NB4 (cell line): ENCODE data around the gene KCNQ1.
A peak's percentile ranks its signal among the peaks of the same experiment; 100 is the strongest.

Source experiments
- DNase-seq: peaks from one replicate; pipeline ENCODE4 v3.0.0; 2010; ENCODE audit warnings: low read depth
- H3K4me3 ChIP-seq: one replicate; pipeline ENCODE4 v1.5.1; 2011; ENCODE audit warnings: mild to moderate bottlenecking, low read depth, low read length, moderate library complexity
- MYC ChIP-seq: IDR thresholded peaks from 2 replicates; pipeline ENCODE4 v1.6.1; 2011; ENCODE audit warnings: low read depth, low read length
- POLR2A ChIP-seq: IDR thresholded peaks from 2 replicates; pipeline ENCODE4 v1.6.1; 2011; ENCODE audit warnings: mild to moderate bottlenecking; ENCODE audit not compliant: insufficient read length; ENCODE audit errors: extremely low read depth
- TF ChIP-seq, protein P1 (sequence below): IDR thresholded peaks from one replicate; pipeline ENCODE4 v1.5.1; 2012; ENCODE audit warnings: low read depth, low read length
- TF ChIP-seq, protein P2 (sequence below): IDR thresholded peaks from 2 replicates; pipeline ENCODE4 v1.6.1; 2011; ENCODE audit warnings: low read depth, low read length

The KCNQ1 gene

DNA sequence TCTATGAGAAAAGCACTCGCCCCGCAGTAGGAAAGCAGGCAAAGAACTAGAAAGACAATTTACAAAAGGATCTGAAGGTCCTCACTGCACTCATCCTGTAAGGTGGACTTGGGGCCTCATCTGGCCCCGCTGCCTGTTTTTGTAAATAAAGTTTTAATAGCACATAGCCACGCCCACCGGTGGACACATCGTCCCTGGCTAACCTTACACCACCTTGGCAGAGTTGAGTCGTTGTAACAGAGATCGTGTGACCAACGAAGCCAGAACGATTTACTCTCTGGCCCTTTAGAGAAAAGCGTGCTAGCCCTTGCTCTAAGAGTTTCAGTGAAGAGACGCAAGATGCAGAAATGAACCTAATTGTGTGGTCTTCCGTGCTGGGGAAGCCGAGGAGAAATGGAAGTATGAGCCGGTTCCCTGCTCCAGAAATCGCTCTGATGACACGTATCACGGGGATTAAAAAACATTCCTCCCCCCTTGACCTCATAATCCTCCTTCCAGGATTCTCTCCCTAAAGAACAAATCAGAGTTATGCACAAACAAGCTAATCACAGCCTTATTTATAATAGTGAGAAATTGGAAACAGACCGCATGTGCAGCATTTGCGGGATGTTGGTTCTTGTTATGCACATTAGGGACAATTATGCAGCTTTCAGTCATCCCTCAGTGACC lies 360.7 kb downstream of the KCNQ1 start:
- DNase-seq, result no peak
- no peak overlapping the region for H3K4me3 ChIP-seq
- TF ChIP-seq, protein P1, sequence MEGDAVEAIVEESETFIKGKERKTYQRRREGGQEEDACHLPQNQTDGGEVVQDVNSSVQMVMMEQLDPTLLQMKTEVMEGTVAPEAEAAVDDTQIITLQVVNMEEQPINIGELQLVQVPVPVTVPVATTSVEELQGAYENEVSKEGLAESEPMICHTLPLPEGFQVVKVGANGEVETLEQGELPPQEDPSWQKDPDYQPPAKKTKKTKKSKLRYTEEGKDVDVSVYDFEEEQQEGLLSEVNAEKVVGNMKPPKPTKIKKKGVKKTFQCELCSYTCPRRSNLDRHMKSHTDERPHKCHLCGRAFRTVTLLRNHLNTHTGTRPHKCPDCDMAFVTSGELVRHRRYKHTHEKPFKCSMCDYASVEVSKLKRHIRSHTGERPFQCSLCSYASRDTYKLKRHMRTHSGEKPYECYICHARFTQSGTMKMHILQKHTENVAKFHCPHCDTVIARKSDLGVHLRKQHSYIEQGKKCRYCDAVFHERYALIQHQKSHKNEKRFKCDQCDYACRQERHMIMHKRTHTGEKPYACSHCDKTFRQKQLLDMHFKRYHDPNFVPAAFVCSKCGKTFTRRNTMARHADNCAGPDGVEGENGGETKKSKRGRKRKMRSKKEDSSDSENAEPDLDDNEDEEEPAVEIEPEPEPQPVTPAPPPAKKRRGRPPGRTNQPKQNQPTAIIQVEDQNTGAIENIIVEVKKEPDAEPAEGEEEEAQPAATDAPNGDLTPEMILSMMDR, result no peak
- TF ChIP-seq MYC (no peak), POLR2A (no peak)
- TF ChIP-seq, protein P2, sequence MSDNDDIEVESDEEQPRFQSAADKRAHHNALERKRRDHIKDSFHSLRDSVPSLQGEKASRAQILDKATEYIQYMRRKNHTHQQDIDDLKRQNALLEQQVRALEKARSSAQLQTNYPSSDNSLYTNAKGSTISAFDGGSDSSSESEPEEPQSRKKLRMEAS, result no peak

- TF ChIP-seq, protein P1, result no peak
- TF ChIP-seq POLR2A, result no peak
- no peak for TF ChIP-seq MYC
- TF ChIP-seq, protein P2, result no peak
- DNase-seq, result no peak
- H3K4me3 ChIP-seq, result no peak overlapping the region
Measured at GRCh38 chr11:2806351-2807024, 361.7 kb downstream of the KCNQ1 start.

- TF ChIP-seq, protein P1, result no peak
- TF ChIP-seq MYC (no peak), POLR2A (no peak)
- TF ChIP-seq, protein P2, result no peak
- no peak overlapping the region for H3K4me3 ChIP-seq
- no peak for DNase-seq
Measured at GRCh38 chr11:2807025-2807681, 362.3 kb downstream of the KCNQ1 start.

- TF ChIP-seq MYC, result no peak
- TF ChIP-seq, protein P2, result no peak
- no peak for TF ChIP-seq POLR2A
- TF ChIP-seq, protein P1, result no peak
- no peak for DNase-seq
- H3K4me3 ChIP-seq, result no peak overlapping the region
Measured at GRCh38 chr11:2807801-2808241, 363.0 kb downstream of the KCNQ1 start.

DNA sequence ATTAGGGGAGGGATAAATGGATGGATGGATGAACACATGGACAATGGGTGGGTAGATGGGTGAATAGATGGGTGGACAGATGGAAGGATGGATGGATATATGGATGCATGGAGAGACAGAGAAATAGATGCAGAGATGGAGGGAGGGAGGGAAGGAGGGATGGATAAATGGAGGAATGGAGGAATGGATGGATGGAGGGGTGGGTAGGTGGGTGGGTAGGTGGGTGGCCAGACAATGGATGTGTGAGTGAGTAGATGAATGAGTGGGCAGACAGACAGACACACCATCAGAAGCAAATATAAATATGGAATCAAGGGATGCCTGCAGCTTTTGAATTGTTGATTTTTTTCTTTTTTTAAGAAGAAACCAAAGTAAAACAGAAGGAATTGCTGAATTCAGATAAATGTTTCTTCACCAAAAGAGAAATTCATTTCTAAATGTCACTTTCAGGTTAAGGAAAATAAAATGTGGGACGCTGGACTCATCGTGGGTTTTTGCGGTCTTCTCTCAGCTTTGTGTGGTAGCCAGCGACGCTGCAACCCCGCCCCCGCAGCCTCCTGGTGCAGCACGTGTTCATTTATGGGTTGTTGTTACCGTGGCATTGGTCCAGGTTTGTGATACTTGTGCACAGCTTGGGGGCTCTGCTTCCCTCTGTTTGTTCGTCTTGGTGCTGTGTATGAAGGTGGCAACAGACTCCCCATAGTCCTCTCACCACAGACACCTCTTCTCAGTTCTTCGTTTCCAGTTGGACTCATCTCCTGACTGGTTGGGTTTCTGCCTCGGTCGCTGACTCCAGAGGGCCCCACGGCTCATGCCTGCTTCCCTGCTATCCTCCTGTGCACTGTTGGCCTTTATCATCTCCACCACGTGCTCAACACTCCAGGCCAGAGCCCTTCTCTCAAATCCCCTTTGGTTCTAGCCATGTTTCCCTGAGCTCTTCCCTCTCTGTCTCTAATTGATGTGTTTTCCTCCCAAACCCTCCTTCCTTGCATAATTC lies 364.3 kb downstream of the KCNQ1 start:
- TF ChIP-seq, protein P1, result no peak
- TF ChIP-seq, protein P2, result peak; percentile 45; the same call in 1 of the 2 replicates
- no peak overlapping the region for H3K4me3 ChIP-seq
- peak; percentile 24 for DNase-seq
